Gastroesophageal sphincter (tissue), 4 donors: ENCODE data around the gene RESF1. TPM values are rescaled to one million over a fixed set of nuclear protein-coding genes. Genes with fewer than 3 reads are reported as not detected.

Experiments used
- ATAC-seq: fragments of 150-250 bp; one replicate; pipeline ENCODE4 v1.9.1; 2016; ENCODE audit warnings: mild to moderate bottlenecking, moderate library complexity
- H3K27ac ChIP-seq, 4 donors: fragments of 200-600 bp; sonication (generic) in 3 of 4; 1 replicate in 3 of 4; 2 replicates in 1 of 4; pipeline ENCODE4 v1.5.1; 2016 to 2019
- H3K27me3 ChIP-seq: fragments of 200-600 bp; sonication (generic); one replicate; pipeline ENCODE4 v1.5.1; 2019
- H3K36me3 ChIP-seq, 2 donors: fragments of 200-600 bp; sonication (generic); one replicate each; pipeline ENCODE4 v1.5.1; 2019; ENCODE audit warnings: control low read depth in 1 of 2
- H3K4me1 ChIP-seq, 3 donors: fragments of 200-600 bp; sonication (generic); 1 replicate in 2 of 3; 2 replicates in 1 of 3; pipeline ENCODE4 v1.5.1; 2016 to 2019; ENCODE audit warnings: control low read depth in 2 of 3
- H3K4me3 ChIP-seq, 2 donors: fragments of 200-600 bp; sonication (generic); one replicate each; pipeline ENCODE4 v1.5.1; 2019; ENCODE audit warnings: mild to moderate bottlenecking in 1 of 2, moderate library complexity in 1 of 2
- H3K9me3 ChIP-seq, 3 donors: fragments of 200-600 bp; sonication (generic); one replicate each; pipeline ENCODE4 v1.5.1; 2017 to 2019; ENCODE audit warnings: control low read depth in 2 of 3
- EP300 ChIP-seq: sonication (generic); formaldehyde crosslinking; IDR thresholded peaks from one replicate; pipeline ENCODE4 v1.6.1; 2017; ENCODE audit warnings: antibody characterized with exemption, mild to moderate bottlenecking
- POLR2A ChIP-seq, 2 donors: fragments of 450-650 bp; IDR thresholded peaks; one replicate each; pipeline ENCODE4 v1.6.1; 2017; ENCODE audit warnings: antibody characterized with exemption in 2 of 2, mild to moderate bottlenecking in 2 of 2, moderate library complexity in 1 of 2
- POLR2AphosphoS5 ChIP-seq: sonication (generic); formaldehyde crosslinking; IDR thresholded peaks from one replicate; pipeline ENCODE4 v1.6.1; 2017; ENCODE audit warnings: antibody characterized with exemption
- WGBS, 2 donors: methylation state at CpG; one replicate each; pipeline ENCODE4 v1.1.5; 2018; ENCODE audit warnings: low coverage in 1 of 2; 5-methylcytosine and 5-hydroxymethylcytosine counted together
- total RNA-seq, 4 donors: library from RNA; depleted of rRNA; stranded (reverse); fragments of >200 nt; gene quantifications; one replicate each; pipeline ENCODE4 v1.1.0, GENCODE V29; 2016
- TF ChIP-seq, protein P1 (sequence below), 4 experiments: fragments of 200-600 bp in 2 of 4; fragments of 450-650 bp in 2 of 4; sonication (generic) in 1 of 4; IDR thresholded peaks; one replicate each; pipeline ENCODE4 v1.5.1; 2017 to 2019; ENCODE audit warnings: antibody characterized with exemption in 4 of 4, mild to moderate bottlenecking in 2 of 4, moderate library complexity in 2 of 4

Gene RESF1
- total RNA-seq, 4 donors from 2014 or later, result 29.0 to 52.0 (median 48.1) TPM

DNA sequence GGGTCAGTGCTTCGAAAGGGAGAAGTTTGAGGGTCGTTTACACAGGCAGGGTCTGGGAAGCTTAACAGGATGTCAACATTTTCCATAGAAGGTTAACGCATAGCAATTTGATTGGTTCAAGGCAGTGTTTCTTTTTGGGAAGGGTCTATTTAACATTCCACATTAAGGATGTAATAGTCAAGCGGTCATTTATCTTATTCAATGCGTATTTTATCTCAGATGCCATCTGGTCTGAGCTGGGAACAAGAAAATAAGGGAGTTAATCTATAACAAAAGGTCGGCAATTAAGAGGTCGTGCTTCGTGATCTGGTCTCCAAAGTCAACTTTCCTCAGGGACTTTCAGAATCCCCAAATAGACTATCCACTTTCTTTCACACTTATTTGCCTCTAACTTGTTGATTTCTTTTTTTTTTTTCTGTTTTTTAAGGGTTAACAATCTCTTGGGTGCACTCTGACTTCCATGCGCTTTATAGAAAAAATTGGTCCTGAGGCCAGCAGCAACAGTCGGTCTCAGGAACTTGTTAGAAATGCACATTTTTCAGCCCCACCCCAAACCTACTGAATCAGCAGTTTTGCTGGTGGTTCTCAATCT, 550 bp upstream of the RESF1 start:
- no peak for ATAC-seq
- peaks cover 4 to 48% (median 15%) of the 10 kb centered on the region in 3 donors for H3K4me1 ChIP-seq
- peak overlapping the region; percentile 58 to 72 for H3K4me3 ChIP-seq
- no peaks in the 10 kb centered on the region for H3K9me3 ChIP-seq
- peak overlapping the region; percentile 67 to 97 (median 90) for H3K27ac ChIP-seq
- TF ChIP-seq POLR2AphosphoS5, result no peak
- no peak for TF ChIP-seq EP300
- TF ChIP-seq POLR2A (IDR thresholded peaks at IDR 0.05), result no peak
- TF ChIP-seq, protein P1, sequence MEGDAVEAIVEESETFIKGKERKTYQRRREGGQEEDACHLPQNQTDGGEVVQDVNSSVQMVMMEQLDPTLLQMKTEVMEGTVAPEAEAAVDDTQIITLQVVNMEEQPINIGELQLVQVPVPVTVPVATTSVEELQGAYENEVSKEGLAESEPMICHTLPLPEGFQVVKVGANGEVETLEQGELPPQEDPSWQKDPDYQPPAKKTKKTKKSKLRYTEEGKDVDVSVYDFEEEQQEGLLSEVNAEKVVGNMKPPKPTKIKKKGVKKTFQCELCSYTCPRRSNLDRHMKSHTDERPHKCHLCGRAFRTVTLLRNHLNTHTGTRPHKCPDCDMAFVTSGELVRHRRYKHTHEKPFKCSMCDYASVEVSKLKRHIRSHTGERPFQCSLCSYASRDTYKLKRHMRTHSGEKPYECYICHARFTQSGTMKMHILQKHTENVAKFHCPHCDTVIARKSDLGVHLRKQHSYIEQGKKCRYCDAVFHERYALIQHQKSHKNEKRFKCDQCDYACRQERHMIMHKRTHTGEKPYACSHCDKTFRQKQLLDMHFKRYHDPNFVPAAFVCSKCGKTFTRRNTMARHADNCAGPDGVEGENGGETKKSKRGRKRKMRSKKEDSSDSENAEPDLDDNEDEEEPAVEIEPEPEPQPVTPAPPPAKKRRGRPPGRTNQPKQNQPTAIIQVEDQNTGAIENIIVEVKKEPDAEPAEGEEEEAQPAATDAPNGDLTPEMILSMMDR (IDR thresholded peaks at IDR 0.05), result no peak
- WGBS, 2 donors, result 5 to 9% methylated on average over 8 to 10 of the region's 10 CpGs
- peaks cover 0 to 24% of the 10 kb centered on the region in 2 donors for H3K36me3 ChIP-seq
- H3K27me3 ChIP-seq, result no peaks in the 10 kb centered on the region

DNA sequence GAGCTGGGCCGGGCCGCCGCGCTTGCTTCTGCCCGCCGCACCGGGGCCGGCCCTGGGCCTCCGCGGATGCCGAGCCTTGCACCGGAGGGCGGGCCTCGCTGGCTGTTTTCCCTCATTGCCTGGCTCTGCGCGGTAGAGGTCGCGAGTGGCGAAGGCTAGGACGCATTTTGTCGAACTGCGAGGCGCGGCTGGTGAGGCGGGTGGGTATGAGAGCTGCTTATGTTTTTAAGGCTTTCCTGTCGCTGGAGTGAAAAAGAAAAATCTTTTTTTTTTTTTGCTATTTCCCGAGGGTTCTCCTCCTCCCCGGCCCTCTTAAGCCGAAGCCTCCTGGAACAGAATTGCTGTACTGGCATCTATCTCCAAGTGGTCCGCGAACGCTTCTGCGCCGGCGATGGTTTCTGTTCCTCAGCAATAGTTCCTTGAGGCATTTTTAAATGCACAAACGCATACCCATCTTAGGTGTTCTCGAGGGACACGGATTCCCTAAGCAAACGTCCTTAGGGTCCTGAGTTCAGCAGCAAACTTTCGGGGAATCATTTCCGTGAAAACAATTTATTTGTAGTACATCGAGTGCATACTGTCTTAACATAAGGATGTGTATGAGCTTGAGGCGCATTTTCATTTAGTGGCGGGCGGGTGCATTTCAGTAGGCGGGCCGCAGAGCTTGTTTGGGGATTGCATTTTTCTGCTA, 631 bp downstream of the RESF1 start:
- peaks cover 4 to 51% (median 15%) of the 10 kb centered on the region in 3 donors for H3K4me1 ChIP-seq
- TF ChIP-seq POLR2AphosphoS5 (no peak), POLR2A (IDR thresholded peaks at IDR 0.05) (no peak), EP300 (no peak)
- TF ChIP-seq, protein P1 (IDR thresholded peaks at IDR 0.05), result no peak
- H3K27me3 ChIP-seq, result no peaks in the 10 kb centered on the region
- peak overlapping the region; percentile 58 to 72 for H3K4me3 ChIP-seq
- peak; percentile 6 for ATAC-seq
- WGBS, 2 donors, result 0 to 1% methylated on average over 12 to 22 of the region's 47 CpGs
- H3K27ac ChIP-seq, result peak overlapping the region; percentile 67 to 97 (median 90)
- no peaks in the 10 kb centered on the region for H3K9me3 ChIP-seq
- H3K36me3 ChIP-seq, result peaks cover 0 to 32% of the 10 kb centered on the region in 2 donors

DNA sequence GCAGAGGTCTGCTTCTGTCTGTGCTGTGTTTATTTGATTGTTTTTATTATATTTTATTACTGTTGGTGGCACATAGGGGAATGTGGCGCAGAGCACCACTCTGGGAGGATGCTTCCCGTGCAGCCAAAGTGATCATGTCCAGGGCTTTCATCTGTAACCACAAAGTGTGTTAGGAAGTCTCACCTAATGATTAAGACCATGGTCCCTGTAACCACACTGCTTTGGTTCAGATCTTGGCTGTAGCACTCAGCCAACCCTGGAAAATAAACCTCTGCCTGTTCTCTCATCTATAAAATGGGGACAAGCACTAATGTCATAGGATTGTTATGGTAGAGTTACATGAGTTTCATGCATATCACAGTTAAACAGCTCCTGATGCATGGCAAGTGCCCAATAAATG, 1.9 kb downstream of the RESF1 start:
- no peak for ATAC-seq
- Histone ChIP-seq H3K4me1 (peaks cover 4 to 64% (median 15%) of the 10 kb centered on the region in 3 donors), H3K9me3 (no peaks in the 10 kb centered on the region), H3K4me3 (peak overlapping the region; percentile 58 to 72), H3K27me3 (no peaks in the 10 kb centered on the region), H3K36me3 (peaks cover 0 to 38% of the 10 kb centered on the region in 2 donors), H3K27ac (no peak overlapping the region)
- TF ChIP-seq POLR2A (IDR thresholded peaks at IDR 0.05) (no peak), EP300 (no peak), POLR2AphosphoS5 (no peak)
- TF ChIP-seq, protein P1 (IDR thresholded peaks at IDR 0.05), result no peak
- WGBS, 2 donors, result 83 to 93% methylated on average over 2 of the region's 2 CpGs

DNA sequence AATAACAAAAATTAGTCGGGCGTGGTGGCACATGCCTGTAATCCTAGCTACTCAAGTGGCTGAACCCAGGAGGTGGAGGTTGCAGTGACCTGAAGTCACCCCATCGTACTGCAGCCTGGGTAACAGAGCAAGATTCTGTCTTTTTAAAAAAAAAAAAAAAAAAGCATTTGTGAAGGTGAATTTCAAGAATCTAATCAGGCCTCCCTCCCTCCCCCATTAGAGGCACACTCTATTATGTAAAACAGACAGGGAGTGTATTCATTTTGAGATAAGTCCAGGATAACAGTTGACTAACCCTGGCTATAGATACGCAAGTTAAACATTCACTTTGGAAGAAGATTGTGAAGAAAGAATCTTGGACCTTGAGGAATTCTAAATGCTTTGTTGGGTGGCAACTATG, 2.9 kb downstream of the RESF1 start:
- ATAC-seq, result no peak
- Histone ChIP-seq H3K36me3 (peaks cover 0 to 38% of the 10 kb centered on the region in 2 donors), H3K27ac (no peak overlapping the region), H3K4me1 (peaks cover 4 to 73% (median 22%) of the 10 kb centered on the region in 3 donors), H3K27me3 (no peaks in the 10 kb centered on the region), H3K4me3 (peak overlapping the region in 1 of 2 donors; percentile 7), H3K9me3 (no peaks in the 10 kb centered on the region)
- no peak for TF ChIP-seq POLR2A (IDR thresholded peaks at IDR 0.05)
- TF ChIP-seq EP300, result no peak
- TF ChIP-seq POLR2AphosphoS5, result no peak
- WGBS, 2 donors, result 78 to 94% methylated on average over 3 to 4 of the region's 4 CpGs

DNA sequence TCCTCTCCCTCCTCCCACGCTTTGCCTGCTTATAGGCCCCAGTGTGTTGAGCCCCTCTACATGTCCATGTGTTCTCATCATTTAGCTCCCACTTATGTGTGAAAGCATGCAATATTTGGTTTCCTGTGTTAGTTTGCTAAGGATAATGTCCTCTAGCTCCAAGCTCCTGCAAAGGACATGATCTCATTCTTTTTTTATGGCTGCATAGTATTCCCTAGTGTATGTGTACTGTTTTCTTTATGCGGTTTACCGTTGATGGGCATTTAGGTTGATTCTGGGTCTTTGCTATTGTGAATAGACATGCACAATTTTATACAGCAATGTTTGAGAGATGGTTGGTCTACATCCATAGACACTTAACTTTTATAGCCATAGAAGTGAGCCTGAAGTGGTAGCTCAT, 5.1 kb downstream of the RESF1 start:
- Histone ChIP-seq H3K27me3 (no peaks in the 10 kb centered on the region), H3K4me3 (no peak overlapping the region), H3K4me1 (peaks cover 4 to 68% (median 19%) of the 10 kb centered on the region in 3 donors), H3K36me3 (peaks cover 0 to 43% of the 10 kb centered on the region in 2 donors), H3K27ac (no peak overlapping the region), H3K9me3 (no peaks in the 10 kb centered on the region)
- WGBS, 2 donors, result 97 to 100% methylated on average over 3 of the region's 3 CpGs
- ATAC-seq, result no peak
- TF ChIP-seq POLR2A (IDR thresholded peaks at IDR 0.05), result no peak
- no peak for TF ChIP-seq POLR2AphosphoS5
- TF ChIP-seq EP300, result no peak
- TF ChIP-seq, protein P1 (IDR thresholded peaks at IDR 0.05), result no peak
